OCI-LY3 (cell line): ENCODE data around the gene ME1.

Source experiments
- CTCF ChIP-seq: fragments of 200-600, 300-600 bp; sonication (generic); IDR thresholded peaks from 2 replicates; pipeline ENCODE4 v1.5.1; 2014; ENCODE audit warnings: antibody characterized with exemption, low read length, low read depth
- EZH2phosphoT487 ChIP-seq: fragments of 200-600 bp; shearing (Covaris generic); IDR thresholded peaks from 2 replicates; pipeline ENCODE4 v1.6.1; 2018; ENCODE audit warnings: antibody characterized with exemption, mixed run types, low read depth

DNA sequence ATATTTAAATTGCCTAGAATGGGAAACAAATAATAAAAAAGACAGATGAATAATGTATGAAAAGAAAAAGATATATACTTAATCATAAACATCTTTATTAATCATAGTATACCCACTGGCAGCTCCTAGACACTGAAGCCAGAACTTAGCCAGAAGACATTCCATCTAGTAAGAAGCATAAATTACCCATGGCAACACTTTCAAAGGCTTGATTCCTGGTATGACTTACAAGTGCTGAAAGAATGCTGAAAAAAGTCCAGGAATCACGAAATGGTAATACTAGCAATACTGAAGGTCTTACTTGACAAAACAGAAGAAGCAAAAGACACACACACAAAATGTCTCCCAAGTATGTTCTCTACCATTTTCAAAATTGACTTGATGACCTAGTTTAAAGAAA lies 199.7 kb downstream of the ME1 start:
- TF ChIP-seq EZH2phosphoT487 (no peak), CTCF (no peak)
